Ishikawa (cell line): Measurements from ENCODE around the gene EYA2.

Source experiments
- CREB1 ChIP-seq: IDR thresholded peaks from 2 replicates; pipeline ENCODE4 v1.6.1; 2012; ENCODE audit warnings: low read depth
- MAX ChIP-seq: IDR thresholded peaks from 2 replicates; pipeline ENCODE4 v1.6.1; 2012
- ZBTB7A ChIP-seq: IDR thresholded peaks from 2 replicates; pipeline ENCODE4 v1.6.1; 2012; ENCODE audit warnings: low read depth

- TF ChIP-seq MAX (no peak), ZBTB7A (no peak), CREB1 (no peak)
These were observed 85.1 kb downstream of the EYA2 start for GRCh38 chr20:46979603-46980241.
